ENCODE measurements around the gene TBC1D21.
"Not testable (repeated sequence)": the region's sequence is repeated elsewhere in the genome, so short reads cannot be mapped to it uniquely, and the experiment has no call there.

DNA sequence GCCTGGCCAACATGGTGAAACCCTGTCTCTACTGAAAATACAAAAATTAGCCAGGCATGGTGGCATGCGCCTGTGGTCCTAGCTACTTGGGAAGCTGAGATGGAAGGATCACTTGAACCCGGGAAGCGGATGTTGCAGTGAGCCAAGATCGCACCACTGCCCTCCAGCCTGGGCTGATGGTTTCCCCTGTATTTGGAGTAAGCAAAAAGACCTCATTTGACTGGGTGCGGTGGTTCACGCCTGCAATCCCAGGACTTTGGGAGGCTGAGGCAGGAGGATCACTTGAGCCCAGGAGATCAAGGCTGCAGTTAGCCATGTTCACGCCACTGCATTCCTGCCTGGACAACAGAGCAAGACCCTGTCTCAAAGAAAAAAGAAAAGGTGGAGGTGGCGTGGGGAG lies 65.2 kb downstream of the TBC1D21 start:
- TF ChIP-seq, protein P1, sequence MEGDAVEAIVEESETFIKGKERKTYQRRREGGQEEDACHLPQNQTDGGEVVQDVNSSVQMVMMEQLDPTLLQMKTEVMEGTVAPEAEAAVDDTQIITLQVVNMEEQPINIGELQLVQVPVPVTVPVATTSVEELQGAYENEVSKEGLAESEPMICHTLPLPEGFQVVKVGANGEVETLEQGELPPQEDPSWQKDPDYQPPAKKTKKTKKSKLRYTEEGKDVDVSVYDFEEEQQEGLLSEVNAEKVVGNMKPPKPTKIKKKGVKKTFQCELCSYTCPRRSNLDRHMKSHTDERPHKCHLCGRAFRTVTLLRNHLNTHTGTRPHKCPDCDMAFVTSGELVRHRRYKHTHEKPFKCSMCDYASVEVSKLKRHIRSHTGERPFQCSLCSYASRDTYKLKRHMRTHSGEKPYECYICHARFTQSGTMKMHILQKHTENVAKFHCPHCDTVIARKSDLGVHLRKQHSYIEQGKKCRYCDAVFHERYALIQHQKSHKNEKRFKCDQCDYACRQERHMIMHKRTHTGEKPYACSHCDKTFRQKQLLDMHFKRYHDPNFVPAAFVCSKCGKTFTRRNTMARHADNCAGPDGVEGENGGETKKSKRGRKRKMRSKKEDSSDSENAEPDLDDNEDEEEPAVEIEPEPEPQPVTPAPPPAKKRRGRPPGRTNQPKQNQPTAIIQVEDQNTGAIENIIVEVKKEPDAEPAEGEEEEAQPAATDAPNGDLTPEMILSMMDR (tag by site-specific recombination; IDR thresholded peaks at IDR 0.05), result not testable (repeated sequence)
- not testable (repeated sequence) for TF ChIP-seq KLF1, YY1, ZNF175, ZBTB20, ZNF10 (tag by site-specific recombination; IDR thresholded peaks at IDR 0.05)

Measured in HEK293 (cell line).